NCI-H1436 treated with DMSO at 0.1 percent for 48 hours (cell line): ENCODE data around the gene SAFB2.

ENCODE experiments used
- DNase-seq: peaks from one replicate; lab custom pipeline; 2025; lab: John Stamatoyannopoulos, UW

Gene SAFB2

GRCh38 chr19:5542665-5543064 is 79.9 kb downstream of the SAFB2 start:
- DNase-seq = no peak

- DNase-seq = no peak
These were observed 81.1 kb downstream of the SAFB2 start for GRCh38 chr19:5541456-5541855.

GRCh38 chr19:5540208-5540607 is 82.4 kb downstream of the SAFB2 start:
- DNase-seq = no peak

GRCh38 chr19:5537870-5538269 is 84.7 kb downstream of the SAFB2 start:
- no peak for DNase-seq
